ENCODE data around the gene FAM120A. TPM values are rescaled to one million over a fixed set of nuclear protein-coding genes. Genes with fewer than 3 reads are reported as not detected.

Gene FAM120A
- total RNA-seq, 3 donors from 2014 or later = 168 to 215 (median 209) TPM

- ATAC-seq (no peak), DNase-seq (no peak)
- no peak overlapping the region for H3K4me3 ChIP-seq
- TF ChIP-seq CTCF (IDR thresholded peaks at IDR 0.05) = no peak
- H3K36me3 ChIP-seq (ENCODE audit: low read depth) = no peaks in the 10 kb centered on the region
- peaks cover 10% of the 10 kb centered on the region for H3K4me1 ChIP-seq (ENCODE audit: low read depth)
- intact Hi-C loops (cut with DNase I, micrococcal nuclease) = no loop called here
- H3K9me3 ChIP-seq = peaks cover 3% of the 10 kb centered on the region
Measured at GRCh38 chr9:93572636-93573515, 121.4 kb downstream of the FAM120A start.

GRCh38 chr9:93573516-93573828, 122.0 kb downstream of the FAM120A start:
- no peak overlapping the region for H3K4me3 ChIP-seq
- peaks cover 3% of the 10 kb centered on the region for H3K9me3 ChIP-seq
- peaks cover 14% of the 10 kb centered on the region for H3K4me1 ChIP-seq (ENCODE audit: low read depth)
- intact Hi-C loops (cut with DNase I, micrococcal nuclease) = no loop called here
- ATAC-seq = no peak
- no peaks in the 10 kb centered on the region for H3K36me3 ChIP-seq (ENCODE audit: low read depth)
- no peak for TF ChIP-seq CTCF (IDR thresholded peaks at IDR 0.05)
- DNase-seq = no peak

GRCh38 chr9:93574091-93574899, 122.8 kb downstream of the FAM120A start:
- intact Hi-C loops (cut with DNase I, micrococcal nuclease) = no loop called here
- TF ChIP-seq CTCF (IDR thresholded peaks at IDR 0.05) = no peak
- H3K36me3 ChIP-seq (ENCODE audit: low read depth) = no peaks in the 10 kb centered on the region
- peaks cover 14% of the 10 kb centered on the region for H3K4me1 ChIP-seq (ENCODE audit: low read depth)
- H3K9me3 ChIP-seq = peaks cover 3% of the 10 kb centered on the region
- DNase-seq (no peak), ATAC-seq (no peak)
- H3K4me3 ChIP-seq = no peak overlapping the region

- intact Hi-C loops (cut with DNase I, micrococcal nuclease) = no loop called here
- Histone ChIP-seq H3K36me3 (ENCODE audit: low read depth) (no peaks in the 10 kb centered on the region), H3K4me3 (peak overlapping the region; percentile 74), H3K9me3 (peaks cover 3% of the 10 kb centered on the region), H3K4me1 (ENCODE audit: low read depth) (peaks cover 20% of the 10 kb centered on the region)
- DNase-seq = no peak
- no peak for TF ChIP-seq CTCF (IDR thresholded peaks at IDR 0.05)
- no peak for ATAC-seq
Measured at GRCh38 chr9:93574900-93575795, 123.7 kb downstream of the FAM120A start.

- intact Hi-C loops (cut with DNase I, micrococcal nuclease) = no loop called here
- DNase-seq (peak; percentile 65 to 76 (median 73)), ATAC-seq (peak; percentile 56)
- Histone ChIP-seq H3K9me3 (peaks cover 1% of the 10 kb centered on the region), H3K4me3 (peak overlapping the region; percentile 74), H3K36me3 (ENCODE audit: low read depth) (no peaks in the 10 kb centered on the region), H3K4me1 (ENCODE audit: low read depth) (peaks cover 21% of the 10 kb centered on the region)
- TF ChIP-seq CTCF (IDR thresholded peaks at IDR 0.05) = no peak
Measured at GRCh38 chr9:93575796-93576257, 124.3 kb downstream of the FAM120A start.

Measured in mucosa of descending colon (tissue), 3 donors.